CD4-positive, alpha-beta T cell treated with Interleukin-6 at 100 ng/mL for 8 hours (primary cell): ENCODE data around the gene TRAK1.

ENCODE experiments used
- DNase-seq: peaks from one replicate; pipeline ENCODE4 v3.0.0-alpha.2; 2020; ENCODE audit warnings: mixed read lengths, low spot score

The TRAK1 gene

GRCh38 chr3:42123824-42124658 lies 32.9 kb downstream of the TRAK1 start:
- DNase-seq = no peak

DNA sequence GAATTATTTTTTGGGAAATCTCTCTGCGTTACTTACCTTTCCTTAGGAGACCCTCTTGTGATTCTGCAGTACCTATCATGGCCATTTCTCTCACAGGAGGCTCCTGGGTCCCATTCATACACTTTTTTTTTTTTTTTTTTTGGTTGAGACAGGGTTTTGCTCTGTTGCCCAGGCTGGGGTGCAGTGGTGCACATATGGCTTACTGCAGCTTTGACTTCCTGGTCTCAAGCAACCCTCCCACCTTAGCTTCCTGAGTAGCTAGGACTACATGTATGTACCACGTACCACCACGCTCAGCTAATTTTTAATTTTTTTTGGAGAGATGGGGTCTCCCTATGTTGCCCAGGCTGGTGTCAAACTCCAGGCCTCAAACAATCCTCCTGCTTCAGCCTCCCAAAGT lies 36.1 kb downstream of the TRAK1 start:
- DNase-seq = no peak

DNA sequence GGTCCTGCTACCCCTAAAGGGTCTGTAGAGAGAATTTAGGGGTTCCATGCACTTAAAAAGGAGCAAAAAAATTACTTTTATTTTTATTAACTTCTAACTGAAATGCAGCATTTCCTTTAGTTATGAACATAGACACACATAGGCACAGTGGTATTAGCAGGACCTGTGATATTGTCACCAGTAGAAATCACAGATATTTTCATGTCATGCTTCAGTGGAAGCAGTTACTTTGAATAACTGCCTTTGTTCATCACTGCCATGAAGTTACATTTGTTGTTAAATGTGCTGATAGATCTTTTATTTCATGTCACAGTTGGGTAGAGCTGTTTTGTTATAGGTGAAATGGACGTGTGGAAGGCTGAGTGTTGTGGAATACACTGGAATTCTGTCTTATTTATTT lies 37.4 kb downstream of the TRAK1 start:
- DNase-seq = no peak

GRCh38 chr3:42129014-42129953 lies 38.1 kb downstream of the TRAK1 start:
- DNase-seq = no peak

- DNase-seq = no peak
These were observed 38.8 kb downstream of the TRAK1 start for GRCh38 chr3:42130007-42130328.

DNA sequence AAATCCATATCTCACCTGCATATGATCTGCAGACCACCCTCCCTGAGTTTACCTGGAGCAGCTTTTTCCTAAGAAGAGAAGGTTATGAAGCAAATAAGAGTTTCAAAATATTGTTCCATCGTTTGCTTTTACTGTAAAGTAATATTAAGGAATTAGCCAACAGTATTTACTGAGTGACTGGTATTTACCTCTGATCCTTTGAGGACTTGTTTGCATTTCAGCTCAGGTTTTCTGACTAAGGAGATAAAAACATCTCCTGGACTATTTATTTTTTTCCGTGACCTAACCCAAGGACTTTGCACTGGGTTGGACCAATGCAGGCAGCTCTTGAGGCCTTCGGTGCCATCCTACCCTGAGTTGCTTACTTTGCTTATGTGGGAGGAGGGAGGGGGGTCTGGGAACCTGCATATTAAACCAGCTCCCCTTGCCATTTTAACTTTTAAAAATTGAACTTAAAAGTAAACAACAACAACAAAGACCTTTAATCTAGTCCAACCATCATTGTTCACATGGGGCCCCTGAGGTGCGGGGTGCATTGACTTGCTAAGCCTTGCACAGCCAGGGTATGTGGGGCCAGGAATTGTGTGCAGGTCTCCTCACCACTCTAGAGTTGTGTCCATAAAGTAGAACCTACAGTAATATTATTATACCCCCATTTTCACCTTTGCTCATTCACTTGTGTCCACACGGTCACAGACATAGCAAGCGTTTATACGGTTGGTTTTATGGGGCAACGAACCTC lies 39.3 kb downstream of the TRAK1 start:
- DNase-seq = no peak

GRCh38 chr3:42133500-42134298 lies 42.5 kb downstream of the TRAK1 start:
- DNase-seq = no peak

- no peak for DNase-seq
These were observed 43.8 kb downstream of the TRAK1 start for GRCh38 chr3:42134867-42135464.

- no peak for DNase-seq
These were observed 48.7 kb downstream of the TRAK1 start for GRCh38 chr3:42139621-42140453.

DNA sequence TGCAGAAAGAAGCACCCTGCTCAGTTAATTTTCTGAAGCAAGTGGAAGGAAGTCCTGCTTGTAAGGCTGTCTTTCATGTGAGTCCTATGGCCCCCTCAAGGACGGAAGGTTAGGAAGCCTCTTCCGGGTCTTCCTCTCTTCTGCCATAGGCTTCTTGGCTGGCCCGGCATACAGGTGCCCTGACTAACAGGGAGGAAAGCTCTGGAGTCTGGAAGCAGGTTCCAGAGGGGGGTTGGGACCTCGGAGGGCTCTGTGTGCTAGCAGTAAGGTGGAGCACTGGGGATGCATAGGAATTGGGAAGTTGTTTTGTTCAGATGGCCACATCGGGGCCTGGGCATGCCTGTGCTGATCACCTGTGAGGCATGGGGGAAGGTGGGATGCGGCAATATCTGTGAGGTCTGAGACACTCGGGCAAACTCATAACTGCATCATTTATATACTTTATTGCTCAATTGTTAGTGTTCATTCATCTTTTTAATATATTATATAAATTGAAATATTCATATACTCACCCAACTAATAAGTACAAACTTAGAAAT lies 49.6 kb downstream of the TRAK1 start:
- no peak for DNase-seq

DNA sequence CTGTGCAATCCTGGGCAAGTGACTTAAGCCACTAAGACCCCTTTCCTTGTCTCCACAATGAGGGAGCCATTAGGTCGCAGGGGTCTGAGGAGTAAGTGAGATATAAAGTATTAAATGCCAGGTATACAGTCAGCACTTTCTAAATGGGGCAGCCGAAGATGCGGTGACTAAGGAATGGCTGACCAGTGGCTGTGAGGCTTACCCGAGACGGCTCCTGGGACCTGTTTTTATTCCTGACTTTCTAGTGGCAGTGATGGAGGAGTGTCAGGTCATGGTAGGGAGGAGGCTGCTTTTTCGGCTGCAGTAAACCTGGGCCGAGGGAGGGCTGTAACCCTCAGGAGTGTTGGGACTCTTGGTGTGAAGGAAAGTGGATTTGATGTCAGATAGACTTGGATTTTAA lies 52.3 kb downstream of the TRAK1 start:
- no peak for DNase-seq

GRCh38 chr3:42144209-42144608 lies 53.1 kb downstream of the TRAK1 start:
- no peak for DNase-seq

DNA sequence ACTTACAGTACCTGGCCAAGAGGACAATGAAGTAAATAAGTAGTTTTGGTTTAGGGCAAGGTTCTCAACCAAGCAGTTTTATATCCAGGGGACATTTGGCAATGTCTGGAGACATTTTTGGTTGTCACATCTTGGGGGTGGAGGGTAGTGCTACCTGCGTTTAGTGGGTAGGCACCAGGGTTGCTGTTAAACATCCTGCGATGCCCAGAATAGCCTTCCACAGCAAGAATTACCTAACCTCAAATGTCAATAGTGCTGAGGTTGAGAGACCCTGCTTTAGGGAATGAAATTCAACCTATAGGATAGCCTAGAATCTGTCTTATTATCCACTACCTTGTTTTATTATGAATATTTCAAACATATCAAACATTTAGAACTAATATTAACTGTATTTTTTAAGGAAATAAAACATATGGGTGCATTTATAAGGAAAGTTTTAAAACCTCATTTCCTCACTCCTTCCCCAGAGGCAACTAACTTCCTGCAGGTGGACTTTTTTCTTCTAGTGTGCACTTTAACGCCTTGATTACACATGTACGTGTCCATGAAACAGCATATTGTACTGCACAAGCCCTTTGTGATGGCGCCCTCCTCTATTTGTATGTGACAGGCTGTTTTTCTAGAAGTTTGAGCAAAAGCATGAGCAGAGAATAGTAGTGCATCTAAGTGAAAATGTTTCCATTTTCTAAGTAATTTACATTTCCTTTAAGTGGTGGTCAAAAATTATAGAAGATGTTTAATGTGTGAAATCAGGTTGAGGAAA lies 57.1 kb downstream of the TRAK1 start:
- no peak for DNase-seq

DNA sequence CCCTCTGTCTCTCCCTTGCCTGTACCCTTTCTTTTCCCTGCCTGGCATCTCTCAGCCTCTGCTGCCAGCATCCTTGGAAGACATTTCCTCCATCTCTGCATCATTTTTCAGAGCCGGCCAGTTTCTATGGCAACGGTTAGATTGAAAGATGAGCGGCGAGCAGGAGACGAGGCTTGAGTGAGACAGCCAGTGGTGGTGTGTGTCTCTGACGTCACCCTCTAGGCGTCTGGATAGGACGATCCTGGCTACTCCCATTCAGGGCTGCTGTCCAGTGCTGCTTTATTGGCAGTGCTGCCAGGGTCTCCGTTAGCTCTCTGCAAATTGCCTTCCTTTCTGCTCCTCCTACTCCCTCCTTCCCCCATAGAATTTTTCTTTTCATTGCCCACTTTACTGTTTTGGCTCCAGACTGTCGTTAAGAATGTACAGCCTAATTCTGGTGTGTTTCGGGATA lies 57.9 kb downstream of the TRAK1 start:
- DNase-seq = no peak

DNA sequence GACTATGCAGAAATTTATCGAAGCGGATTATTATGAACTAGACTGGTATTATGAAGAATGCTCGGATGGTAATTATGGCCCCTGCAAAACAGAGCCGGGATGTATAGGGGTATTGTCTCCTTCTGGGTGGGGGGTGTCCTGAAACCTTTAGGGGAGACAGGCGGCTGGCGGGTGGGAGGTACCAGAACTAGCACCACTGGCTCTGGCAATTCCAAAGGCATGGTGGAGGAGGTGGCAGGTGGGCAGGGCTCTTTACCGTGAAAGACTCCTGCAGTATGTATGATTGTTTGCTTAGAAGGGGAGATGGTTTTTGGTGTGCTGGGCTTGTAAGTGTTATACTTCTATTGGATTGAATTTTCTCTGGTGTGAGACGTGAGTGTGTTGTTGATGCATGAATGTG lies 58.4 kb downstream of the TRAK1 start:
- DNase-seq = no peak

- no peak for DNase-seq
These were observed 58.8 kb downstream of the TRAK1 start for GRCh38 chr3:42149975-42150374.

DNA sequence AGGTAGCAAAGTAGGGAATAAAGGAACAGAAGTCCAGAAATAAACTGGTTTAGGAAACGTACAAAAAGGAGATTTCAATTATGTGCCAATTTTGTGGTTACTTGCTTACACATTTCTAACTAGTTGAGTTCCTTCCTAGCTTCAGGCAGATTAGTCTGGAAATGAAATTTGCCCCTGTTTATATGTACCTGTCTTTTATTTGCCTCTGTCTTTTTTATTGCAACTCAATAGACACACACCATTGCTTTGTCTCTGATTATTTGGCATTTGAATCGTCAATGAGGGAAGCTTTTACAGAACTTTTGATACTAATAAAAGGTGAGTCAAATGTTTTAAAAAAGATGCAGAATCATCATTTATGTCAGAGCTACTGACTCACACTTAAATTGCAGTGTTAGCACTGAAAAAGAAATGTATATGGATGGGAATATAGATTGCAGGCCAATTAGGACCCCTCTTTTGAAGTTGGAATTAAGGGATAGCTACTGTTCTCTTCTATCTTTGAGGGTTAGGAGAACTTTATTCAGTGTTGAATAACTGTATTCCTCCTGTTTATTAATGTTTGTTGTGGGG lies 60.5 kb downstream of the TRAK1 start:
- DNase-seq = no peak

GRCh38 chr3:42152193-42152592 lies 61.0 kb downstream of the TRAK1 start:
- DNase-seq = no peak

- DNase-seq = no peak
These were observed 61.9 kb downstream of the TRAK1 start for GRCh38 chr3:42153039-42153438.
